Measurements from ENCODE around the gene RNF213.

GRCh38 chr17:80263253-80264204, 2.9 kb downstream of the RNF213 start:
- TF ChIP-seq CTCF (IDR thresholded peaks at IDR 0.05 in 8 of 11, conservative IDR thresholded peaks at IDR 0.05 in 3 of 11): peak in 2 of 11 experiments; percentile 8 to 24
- peak in 2 of 3 donors; percentile 4 to 72 for TF ChIP-seq POLR2A (IDR thresholded peaks at IDR 0.05)
